ENCODE measurements around the gene ASXL2.

Gene ASXL2

GRCh38 chr2:25763575-25763974 is 114.7 kb downstream of the ASXL2 start:
- no peaks in the 10 kb centered on the region for H3K79me2 ChIP-seq (ENCODE audit: control insufficient read depth, insufficient read depth, low read length)
- no peak overlapping the region for H3K4me3 ChIP-seq (ENCODE audit: low read length)
- H3K4me2 ChIP-seq (ENCODE audit: low read length): no peak overlapping the region
- H3K27ac ChIP-seq (ENCODE audit: low read depth, low read length): no peak overlapping the region
- DNase-seq: no peak
- H2BK15ac ChIP-seq (replicated peaks; ENCODE audit: low read depth): no peak overlapping the region
- H2BK5ac ChIP-seq (ENCODE audit: low read length): no peak overlapping the region
- H3K9ac ChIP-seq (ENCODE audit: low read length): no peak overlapping the region
- no peaks in the 10 kb centered on the region for H3K27me3 ChIP-seq (ENCODE audit: insufficient read depth, low read length, poor library complexity)
- H3K18ac ChIP-seq (ENCODE audit: low read length): no peak overlapping the region
- no peak overlapping the region for H2BK120ac ChIP-seq (ENCODE audit: low read depth, low read length)
- H2AK5ac ChIP-seq (ENCODE audit: low read length): no peak overlapping the region
- H3K79me1 ChIP-seq (ENCODE audit: low read length): no peaks in the 10 kb centered on the region
- no peaks in the 10 kb centered on the region for H3K36me3 ChIP-seq (ENCODE audit: control insufficient read depth, insufficient read depth, low read length)
- H4K8ac ChIP-seq (ENCODE audit: low read depth, low read length): no peak overlapping the region
- WGBS (ENCODE audit: extremely low coverage, insufficient coverage, low lambda C conversion rate): no CpG with 5 or more reads among the region's 1 CpG
- no peak overlapping the region for H3K23ac ChIP-seq (ENCODE audit: low read length)
- no peak overlapping the region for H3K4ac ChIP-seq (ENCODE audit: low read depth, low read length)
- no peaks in the 10 kb centered on the region for H3K4me1 ChIP-seq (ENCODE audit: control insufficient read depth, low read depth, low read length)
- H3K56ac ChIP-seq (ENCODE audit: low read length): no peak overlapping the region
- H4K5ac ChIP-seq (ENCODE audit: low read length): no peak overlapping the region

- Histone ChIP-seq H3K18ac (ENCODE audit: low read length) (no peak overlapping the region), H3K36me3 (ENCODE audit: control insufficient read depth, insufficient read depth, low read length) (peaks cover 2% of the 10 kb centered on the region), H3K9ac (ENCODE audit: low read length) (no peak overlapping the region), H2BK15ac (replicated peaks; ENCODE audit: low read depth) (no peak overlapping the region), H3K79me1 (ENCODE audit: low read length) (no peaks in the 10 kb centered on the region), H3K23ac (ENCODE audit: low read length) (no peak overlapping the region), H4K8ac (ENCODE audit: low read depth, low read length) (no peak overlapping the region), H3K79me2 (ENCODE audit: control insufficient read depth, insufficient read depth, low read length) (no peaks in the 10 kb centered on the region), H2AK5ac (ENCODE audit: low read length) (no peak overlapping the region), H4K5ac (ENCODE audit: low read length) (no peak overlapping the region), H3K27me3 (ENCODE audit: insufficient read depth, low read length, poor library complexity) (no peaks in the 10 kb centered on the region), H2BK120ac (ENCODE audit: low read depth, low read length) (no peak overlapping the region), H2BK5ac (ENCODE audit: low read length) (no peak overlapping the region), H3K4me1 (ENCODE audit: control insufficient read depth, low read depth, low read length) (no peaks in the 10 kb centered on the region), H3K4me2 (ENCODE audit: low read length) (no peak overlapping the region), H3K27ac (ENCODE audit: low read depth, low read length) (no peak overlapping the region), H3K4ac (ENCODE audit: low read depth, low read length) (no peak overlapping the region), H3K56ac (ENCODE audit: low read length) (no peak overlapping the region), H3K4me3 (ENCODE audit: low read length) (no peak overlapping the region)
- no CpG with 5 or more reads among the region's 1 CpG for WGBS (ENCODE audit: extremely low coverage, insufficient coverage, low lambda C conversion rate)
- DNase-seq: no peak
Observed at GRCh38 chr2:25760297-25760696, 118.0 kb downstream of the ASXL2 start.

- Histone ChIP-seq H3K4me1 (ENCODE audit: control insufficient read depth, low read depth, low read length) (no peaks in the 10 kb centered on the region), H3K27me3 (ENCODE audit: insufficient read depth, low read length, poor library complexity) (no peaks in the 10 kb centered on the region), H3K4me2 (ENCODE audit: low read length) (no peak overlapping the region), H2BK120ac (ENCODE audit: low read depth, low read length) (no peak overlapping the region), H3K79me1 (ENCODE audit: low read length) (no peaks in the 10 kb centered on the region), H3K23ac (ENCODE audit: low read length) (no peak overlapping the region), H3K56ac (ENCODE audit: low read length) (no peak overlapping the region), H3K79me2 (ENCODE audit: control insufficient read depth, insufficient read depth, low read length) (no peaks in the 10 kb centered on the region), H2BK15ac (replicated peaks; ENCODE audit: low read depth) (no peak overlapping the region), H3K4ac (ENCODE audit: low read depth, low read length) (no peak overlapping the region), H3K18ac (ENCODE audit: low read length) (no peak overlapping the region), H3K27ac (ENCODE audit: low read depth, low read length) (no peak overlapping the region), H3K9ac (ENCODE audit: low read length) (no peak overlapping the region), H3K36me3 (ENCODE audit: control insufficient read depth, insufficient read depth, low read length) (peaks cover 2% of the 10 kb centered on the region), H4K5ac (ENCODE audit: low read length) (no peak overlapping the region), H2BK5ac (ENCODE audit: low read length) (no peak overlapping the region), H2AK5ac (ENCODE audit: low read length) (no peak overlapping the region), H3K4me3 (ENCODE audit: low read length) (no peak overlapping the region), H4K8ac (ENCODE audit: low read depth, low read length) (no peak overlapping the region)
- no peak for DNase-seq
- no CpG with 5 or more reads among the region's 1 CpG for WGBS (ENCODE audit: extremely low coverage, insufficient coverage, low lambda C conversion rate)
Observed at GRCh38 chr2:25758348-25758747, 119.9 kb downstream of the ASXL2 start.

DNA sequence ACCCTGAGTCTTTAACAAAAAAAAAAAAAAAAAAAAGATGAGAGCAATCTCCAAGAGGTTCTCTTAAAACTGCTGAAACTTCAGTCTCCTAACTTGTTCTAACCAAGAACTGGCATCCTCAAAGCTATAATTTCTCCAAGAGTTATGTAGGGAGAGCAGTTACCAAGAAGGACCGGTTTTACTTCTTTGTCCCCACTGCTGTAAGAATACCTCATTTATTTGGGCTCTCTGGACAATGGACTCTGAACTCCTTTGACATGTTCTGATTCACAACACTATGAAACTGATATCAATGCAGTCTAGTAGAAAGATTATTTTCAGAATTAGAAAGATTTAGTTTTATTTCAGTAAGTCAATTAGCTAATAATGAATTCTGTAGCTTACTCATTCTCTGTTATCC is 120.4 kb downstream of the ASXL2 start:
- no peak for DNase-seq
- H3K36me3 ChIP-seq (ENCODE audit: control insufficient read depth, insufficient read depth, low read length): peaks cover 2% of the 10 kb centered on the region
- no peaks in the 10 kb centered on the region for H3K4me1 ChIP-seq (ENCODE audit: control insufficient read depth, low read depth, low read length)
- no peak overlapping the region for H2BK15ac ChIP-seq (replicated peaks; ENCODE audit: low read depth)
- no peak overlapping the region for H2BK5ac ChIP-seq (ENCODE audit: low read length)
- H3K4me3 ChIP-seq (ENCODE audit: low read length): no peak overlapping the region
- H3K18ac ChIP-seq (ENCODE audit: low read length): no peak overlapping the region
- H3K4ac ChIP-seq (ENCODE audit: low read depth, low read length): no peak overlapping the region
- H4K5ac ChIP-seq (ENCODE audit: low read length): no peak overlapping the region
- no peak overlapping the region for H3K27ac ChIP-seq (ENCODE audit: low read depth, low read length)
- no peak overlapping the region for H3K9ac ChIP-seq (ENCODE audit: low read length)
- H2BK120ac ChIP-seq (ENCODE audit: low read depth, low read length): no peak overlapping the region
- WGBS (ENCODE audit: extremely low coverage, insufficient coverage, low lambda C conversion rate): no CpG with 5 or more reads among the region's 1 CpG
- no peaks in the 10 kb centered on the region for H3K79me2 ChIP-seq (ENCODE audit: control insufficient read depth, insufficient read depth, low read length)
- no peak overlapping the region for H3K23ac ChIP-seq (ENCODE audit: low read length)
- H4K8ac ChIP-seq (ENCODE audit: low read depth, low read length): no peak overlapping the region
- H3K27me3 ChIP-seq (ENCODE audit: insufficient read depth, low read length, poor library complexity): no peaks in the 10 kb centered on the region
- H3K56ac ChIP-seq (ENCODE audit: low read length): no peak overlapping the region
- H2AK5ac ChIP-seq (ENCODE audit: low read length): no peak overlapping the region
- H3K4me2 ChIP-seq (ENCODE audit: low read length): no peak overlapping the region
- H3K79me1 ChIP-seq (ENCODE audit: low read length): no peaks in the 10 kb centered on the region

- H3K27me3 ChIP-seq (ENCODE audit: insufficient read depth, low read length, poor library complexity): no peaks in the 10 kb centered on the region
- no peaks in the 10 kb centered on the region for H3K79me2 ChIP-seq (ENCODE audit: control insufficient read depth, insufficient read depth, low read length)
- no peak overlapping the region for H4K8ac ChIP-seq (ENCODE audit: low read depth, low read length)
- H3K79me1 ChIP-seq (ENCODE audit: low read length): no peaks in the 10 kb centered on the region
- H3K4me1 ChIP-seq (ENCODE audit: control insufficient read depth, low read depth, low read length): no peaks in the 10 kb centered on the region
- no peak overlapping the region for H3K4me2 ChIP-seq (ENCODE audit: low read length)
- no peak overlapping the region for H2BK5ac ChIP-seq (ENCODE audit: low read length)
- peaks cover 2% of the 10 kb centered on the region for H3K36me3 ChIP-seq (ENCODE audit: control insufficient read depth, insufficient read depth, low read length)
- no peak overlapping the region for H3K18ac ChIP-seq (ENCODE audit: low read length)
- H2AK5ac ChIP-seq (ENCODE audit: low read length): no peak overlapping the region
- no peak overlapping the region for H3K56ac ChIP-seq (ENCODE audit: low read length)
- no peak overlapping the region for H3K4ac ChIP-seq (ENCODE audit: low read depth, low read length)
- H4K5ac ChIP-seq (ENCODE audit: low read length): no peak overlapping the region
- no peak for DNase-seq
- H2BK120ac ChIP-seq (ENCODE audit: low read depth, low read length): peak overlapping the region; percentile 9
- no peak overlapping the region for H3K9ac ChIP-seq (ENCODE audit: low read length)
- H2BK15ac ChIP-seq (replicated peaks; ENCODE audit: low read depth): no peak overlapping the region
- no peak overlapping the region for H3K4me3 ChIP-seq (ENCODE audit: low read length)
- H3K23ac ChIP-seq (ENCODE audit: low read length): no peak overlapping the region
- no CpG with 5 or more reads among the region's 4 CpGs for WGBS (ENCODE audit: extremely low coverage, insufficient coverage, low lambda C conversion rate)
- H3K27ac ChIP-seq (ENCODE audit: low read depth, low read length): no peak overlapping the region
Observed at GRCh38 chr2:25756536-25756935, 121.8 kb downstream of the ASXL2 start.

GRCh38 chr2:25749676-25750075 is 128.6 kb downstream of the ASXL2 start:
- no peak overlapping the region for H2BK15ac ChIP-seq (replicated peaks; ENCODE audit: low read depth)
- no peak overlapping the region for H3K27ac ChIP-seq (ENCODE audit: low read depth, low read length)
- H3K4me2 ChIP-seq (ENCODE audit: low read length): no peak overlapping the region
- no peak overlapping the region for H2BK120ac ChIP-seq (ENCODE audit: low read depth, low read length)
- H3K79me2 ChIP-seq (ENCODE audit: control insufficient read depth, insufficient read depth, low read length): no peaks in the 10 kb centered on the region
- H3K27me3 ChIP-seq (ENCODE audit: insufficient read depth, low read length, poor library complexity): no peaks in the 10 kb centered on the region
- peaks cover 3% of the 10 kb centered on the region for H3K36me3 ChIP-seq (ENCODE audit: control insufficient read depth, insufficient read depth, low read length)
- H4K5ac ChIP-seq (ENCODE audit: low read length): no peak overlapping the region
- no peak overlapping the region for H4K8ac ChIP-seq (ENCODE audit: low read depth, low read length)
- no peak overlapping the region for H3K4me3 ChIP-seq (ENCODE audit: low read length)
- no peaks in the 10 kb centered on the region for H3K4me1 ChIP-seq (ENCODE audit: control insufficient read depth, low read depth, low read length)
- H3K23ac ChIP-seq (ENCODE audit: low read length): no peak overlapping the region
- H3K79me1 ChIP-seq (ENCODE audit: low read length): no peaks in the 10 kb centered on the region
- no peak overlapping the region for H3K9ac ChIP-seq (ENCODE audit: low read length)
- WGBS (ENCODE audit: extremely low coverage, insufficient coverage, low lambda C conversion rate): no CpG with 5 or more reads among the region's 5 CpGs
- H2AK5ac ChIP-seq (ENCODE audit: low read length): no peak overlapping the region
- no peak overlapping the region for H3K18ac ChIP-seq (ENCODE audit: low read length)
- no peak overlapping the region for H3K56ac ChIP-seq (ENCODE audit: low read length)
- no peak overlapping the region for H3K4ac ChIP-seq (ENCODE audit: low read depth, low read length)
- H2BK5ac ChIP-seq (ENCODE audit: low read length): no peak overlapping the region
- no peak for DNase-seq
